Activated gamma-delta T cell treated with anti-CD3 and anti-CD28 coated beads, Interleukin-2, amount 50 U/mL, for 16 hours (primary cell): Measurements from ENCODE around the gene CLPSL1.

Experiments used
- DNase-seq: peaks from one replicate; pipeline ENCODE4 v3.0.0-alpha.2; 2020; ENCODE audit warnings: low read depth

CLPSL1 gene

DNA sequence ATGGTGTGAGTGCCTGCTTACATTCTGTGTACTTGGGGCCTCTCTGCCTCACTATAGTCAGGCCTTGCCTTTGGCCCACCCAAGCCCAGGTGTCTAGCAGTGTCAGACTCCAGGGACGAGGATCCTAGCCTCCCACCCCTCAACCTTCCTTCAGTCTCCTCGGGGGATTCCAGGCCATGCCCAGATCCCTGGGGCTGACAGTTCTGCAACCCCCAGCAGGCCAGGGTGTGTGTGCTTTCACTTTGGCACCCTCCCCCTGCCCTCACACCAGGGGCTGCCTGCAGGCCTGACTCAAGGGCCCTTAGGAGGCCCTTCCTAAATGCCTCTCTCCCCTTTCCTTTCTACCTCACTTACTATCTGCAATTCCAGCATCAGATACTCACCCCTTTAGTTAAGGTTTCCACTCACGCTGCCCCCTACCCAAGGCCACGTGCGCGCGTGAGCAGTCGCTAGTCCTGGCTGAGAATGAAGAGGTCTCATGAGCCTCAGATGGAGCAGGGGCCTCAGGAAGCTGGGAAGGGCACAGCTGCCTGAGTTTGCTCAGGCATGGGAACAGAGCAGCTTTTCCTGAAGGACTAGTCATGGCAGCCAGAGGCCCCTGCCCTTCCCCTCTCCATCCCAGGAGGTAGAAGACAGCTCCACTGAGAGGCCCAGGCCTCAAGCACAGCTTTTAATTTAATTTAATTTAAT is 17.2 kb downstream of the CLPSL1 start:
- no peak for DNase-seq

DNA sequence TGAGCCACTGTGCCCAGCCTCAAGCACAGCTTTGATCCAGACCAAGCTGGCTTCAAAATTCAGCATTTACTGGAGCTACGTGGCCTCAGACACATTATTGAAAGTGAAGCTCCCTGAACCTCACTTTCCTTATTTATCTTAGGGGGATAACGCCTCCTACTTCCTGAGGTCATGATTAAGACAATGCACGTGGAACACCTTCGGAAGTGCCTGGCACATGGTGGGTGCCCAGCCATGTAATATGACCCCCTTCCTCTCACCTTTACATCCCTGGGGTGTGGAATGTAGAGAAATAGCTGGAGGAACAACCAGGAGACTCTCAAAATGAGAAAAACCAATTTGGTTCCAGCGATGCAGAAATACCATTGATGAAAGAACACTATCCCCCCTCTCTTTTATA is 17.9 kb downstream of the CLPSL1 start:
- DNase-seq = no peak

DNA sequence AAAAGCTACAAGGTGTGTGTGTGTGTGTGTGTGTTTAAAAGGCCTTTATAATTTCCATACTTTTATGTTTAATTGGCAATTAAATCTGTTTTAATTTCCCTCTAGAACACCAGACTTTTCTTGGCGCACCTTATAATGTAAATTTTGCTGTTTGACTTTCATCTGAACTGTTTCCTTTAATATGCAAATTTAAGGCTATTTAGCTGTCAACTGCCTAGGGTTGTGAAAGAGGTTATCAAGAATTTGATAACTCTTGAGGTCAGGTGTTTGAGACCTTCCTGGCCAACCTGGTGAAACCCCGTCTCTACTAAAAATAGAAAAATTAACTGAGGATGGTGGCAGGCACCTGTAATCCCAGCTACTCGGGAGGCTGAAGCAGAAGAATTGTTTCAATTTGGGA is 20.3 kb downstream of the CLPSL1 start:
- DNase-seq = no peak

DNA sequence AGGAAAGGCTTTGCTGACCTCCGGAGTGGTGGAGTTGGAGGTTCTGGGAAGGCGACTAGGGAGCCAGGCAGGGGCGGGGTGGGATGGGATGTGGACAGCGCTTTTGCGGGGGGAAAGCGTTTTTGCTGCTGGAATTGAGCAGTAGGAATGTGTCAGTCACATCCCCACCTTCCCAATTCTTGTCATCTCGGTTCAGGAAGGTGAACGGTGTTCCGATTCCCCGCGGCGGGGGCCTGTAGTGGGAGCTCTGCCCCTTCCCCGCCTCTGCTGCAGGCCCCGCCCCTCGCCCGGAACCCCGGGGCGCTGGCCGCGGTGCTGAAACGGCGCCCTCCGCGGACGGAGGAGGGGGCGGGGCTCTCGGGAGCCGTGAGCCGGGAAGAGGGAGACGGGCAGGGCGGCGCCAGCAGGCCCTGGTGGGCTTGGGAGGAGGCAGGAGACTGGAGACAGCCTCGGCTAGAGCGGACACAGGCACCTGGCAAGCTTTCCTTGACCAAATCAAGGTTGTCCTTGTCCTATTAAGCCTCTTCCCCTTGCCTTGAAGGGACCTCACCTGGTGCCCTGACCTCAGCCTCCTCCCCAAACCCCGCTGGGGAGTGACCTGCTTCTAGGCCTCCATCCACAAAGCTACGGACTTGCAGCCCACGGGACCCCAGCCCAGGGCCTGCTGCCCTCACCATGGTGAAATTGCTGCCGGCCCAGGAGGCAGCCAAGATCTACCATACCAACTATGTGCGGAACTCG is 24.3 kb downstream of the CLPSL1 start, which contains the start of gene LHFPL5:
Gene LHFPL5 (plus strand): TSS at position 357 of the 741 bp plus-strand sequence. CDS start 319 bp downstream, at position 676.
- no peak for DNase-seq

DNA sequence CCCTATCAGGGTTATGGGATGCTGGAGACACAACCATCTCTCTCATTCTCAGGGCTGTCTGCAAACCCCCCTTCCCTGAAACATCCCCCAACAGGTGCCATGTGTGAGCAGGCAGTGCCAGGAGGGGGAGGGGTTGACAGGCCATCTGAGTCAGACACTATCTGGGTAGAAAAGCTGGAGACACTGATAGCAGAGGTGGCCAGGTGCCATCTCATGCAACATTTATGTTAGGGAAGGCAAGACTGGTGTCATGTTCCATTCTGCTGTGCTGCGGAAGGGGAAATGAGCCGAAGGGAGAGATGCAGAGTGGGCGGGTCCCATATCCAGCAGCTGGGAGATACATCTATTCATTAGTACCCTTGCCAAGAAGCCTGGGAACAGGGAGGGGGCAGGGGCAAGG is 27.9 kb downstream of the CLPSL1 start:
- no peak for DNase-seq

DNA sequence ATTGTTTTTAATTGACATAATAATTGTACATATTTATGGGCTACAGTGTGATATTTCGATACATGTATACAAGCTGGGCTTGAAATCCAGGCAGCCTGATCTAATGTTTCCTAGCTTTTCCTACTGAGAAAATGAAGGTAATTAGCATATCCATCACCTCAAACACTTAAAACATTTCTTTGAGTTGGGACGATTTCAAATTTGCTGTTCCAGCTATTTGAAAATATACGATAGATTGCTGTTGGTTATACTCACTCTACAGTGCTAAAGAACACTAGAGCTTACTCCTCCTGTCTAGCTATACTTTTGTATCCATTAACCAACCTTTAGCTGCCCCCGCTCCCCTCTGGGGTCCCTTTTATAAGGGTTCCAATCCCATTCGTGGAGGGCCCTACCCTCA is 29.0 kb downstream of the CLPSL1 start:
- no peak for DNase-seq

DNA sequence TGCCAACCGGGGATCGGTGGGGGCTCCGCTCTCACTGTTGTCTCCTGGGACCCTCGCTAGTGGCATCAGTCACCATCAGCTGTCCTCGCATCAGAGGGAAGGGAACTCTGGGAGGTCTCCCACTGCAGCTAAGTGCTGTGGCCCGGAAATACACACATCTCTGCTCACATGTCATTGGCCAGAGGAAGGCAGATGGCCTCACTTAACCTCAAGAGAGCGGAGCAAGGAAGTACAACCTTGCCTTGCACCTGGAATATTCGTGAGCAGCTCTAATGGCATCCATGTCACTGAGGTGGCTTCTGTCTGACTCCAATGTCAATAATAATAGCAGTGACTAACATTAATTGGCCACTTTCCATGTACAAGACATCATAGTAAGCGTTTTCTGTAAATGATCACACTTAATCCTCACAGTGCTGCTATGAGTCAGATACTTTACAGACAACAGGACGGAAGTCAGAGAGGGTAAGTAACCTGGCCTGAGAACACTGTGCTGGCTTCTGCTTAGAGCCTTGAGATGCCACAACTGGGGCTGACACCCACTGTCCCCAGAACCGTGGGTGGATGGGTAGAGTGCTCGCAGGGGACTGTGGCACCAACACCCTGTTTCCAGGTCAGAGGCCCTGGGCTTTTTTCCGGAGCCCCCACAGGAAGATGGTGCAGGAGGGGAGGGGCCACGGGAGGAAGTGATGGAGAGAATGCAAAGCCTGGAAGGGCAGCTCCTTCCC is 30.3 kb downstream of the CLPSL1 start:
- no peak for DNase-seq

DNA sequence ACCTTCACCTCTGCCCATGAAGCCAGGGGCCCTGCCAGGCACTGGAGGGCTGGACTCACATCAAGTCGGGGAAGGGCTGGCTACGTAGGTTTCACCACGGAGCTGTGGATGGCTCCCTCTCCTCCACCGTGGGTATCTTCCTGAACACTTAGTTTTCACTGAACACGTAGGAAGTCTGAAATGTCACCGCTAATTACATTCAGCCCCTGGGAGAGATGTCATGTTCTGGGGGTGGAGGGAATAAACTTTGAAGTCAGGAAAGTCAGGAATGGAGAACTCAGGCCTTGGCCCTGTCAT is 30.8 kb downstream of the CLPSL1 start:
- no peak for DNase-seq

DNA sequence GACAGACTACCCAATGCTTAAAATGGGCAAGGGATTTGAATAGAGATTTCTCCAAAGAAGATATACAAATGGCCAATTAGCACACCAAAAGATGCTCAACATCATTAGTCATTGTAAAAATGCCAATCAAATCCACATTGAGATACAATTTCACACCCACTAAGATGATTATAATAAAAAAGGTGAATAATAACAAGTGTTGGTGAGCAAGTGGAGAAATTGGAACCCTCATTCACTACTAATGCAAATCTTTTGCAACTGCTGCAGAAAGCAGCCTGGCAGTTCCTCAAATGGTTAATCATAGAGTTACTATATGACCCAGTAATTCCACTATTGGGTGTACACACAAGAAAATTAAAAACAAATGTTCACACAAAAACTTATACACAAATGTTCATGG is 36.7 kb downstream of the CLPSL1 start:
- no peak for DNase-seq

DNA sequence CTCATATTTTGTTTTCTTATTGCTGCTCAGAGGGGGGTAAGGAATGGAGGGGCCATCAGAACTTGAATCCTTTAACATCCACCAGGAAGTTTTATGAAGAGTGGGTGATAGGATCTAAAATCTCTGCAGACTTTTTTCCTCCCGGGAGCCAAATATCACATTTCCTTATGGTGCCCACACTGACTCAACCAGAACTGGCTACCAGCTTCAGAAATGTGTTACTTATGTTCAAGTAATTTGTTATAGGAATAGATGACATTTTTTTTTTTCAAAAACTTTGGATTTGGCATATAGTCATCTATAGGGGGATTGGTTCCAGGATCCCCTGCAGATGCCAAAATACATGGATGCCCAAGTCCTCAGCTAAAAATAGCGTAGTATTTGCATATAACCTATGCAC is 42.8 kb downstream of the CLPSL1 start:
- DNase-seq = no peak

DNA sequence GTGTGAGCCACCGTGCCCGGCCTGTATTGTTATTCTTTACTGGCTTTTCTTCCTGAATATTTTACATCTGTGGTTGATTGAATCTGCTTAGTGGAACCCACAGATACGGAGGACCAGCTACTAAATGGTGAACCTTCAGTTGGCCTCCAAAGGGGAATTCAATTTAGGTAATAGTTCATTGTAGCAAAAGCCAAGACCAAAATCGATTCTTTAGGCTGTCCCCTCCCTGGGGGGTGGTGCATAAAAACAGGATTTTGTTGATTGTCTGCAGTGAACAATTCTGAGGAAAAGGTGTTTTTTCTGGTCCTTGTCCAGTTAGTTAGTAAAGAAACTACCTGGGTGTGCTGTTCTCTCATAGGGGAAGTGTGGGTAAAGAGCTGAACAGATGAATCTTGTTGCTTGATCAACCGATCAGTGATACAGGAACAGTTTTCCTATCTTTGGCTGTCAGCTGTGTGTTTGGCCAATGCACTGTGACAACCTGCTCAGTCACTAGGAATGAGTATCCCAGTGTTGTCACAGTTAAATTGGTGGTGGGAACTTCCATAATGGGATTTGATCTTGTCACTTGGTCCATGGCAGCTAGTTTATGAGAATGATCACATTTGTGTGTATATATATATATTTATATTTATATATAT is 43.9 kb downstream of the CLPSL1 start:
- DNase-seq = no peak

DNA sequence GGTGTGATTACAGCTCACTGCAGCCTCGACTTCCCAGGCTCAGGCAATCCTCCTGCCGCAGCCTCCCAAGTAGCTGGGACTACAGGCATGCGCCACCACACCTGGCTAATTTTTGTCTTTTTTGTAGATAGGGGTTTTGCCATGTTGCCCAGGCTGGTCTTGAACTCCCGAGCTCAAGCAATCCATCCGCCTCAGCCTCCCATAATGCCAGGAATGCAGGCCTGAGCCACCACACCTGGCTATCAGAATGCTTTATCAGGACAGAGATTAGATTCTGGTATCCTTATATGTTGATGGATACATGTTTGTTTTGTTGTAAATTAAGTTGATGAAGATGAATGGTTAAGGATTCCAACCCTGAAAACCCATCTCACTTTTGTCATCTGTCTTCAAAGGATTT is 48.5 kb downstream of the CLPSL1 start:
- DNase-seq = no peak

DNA sequence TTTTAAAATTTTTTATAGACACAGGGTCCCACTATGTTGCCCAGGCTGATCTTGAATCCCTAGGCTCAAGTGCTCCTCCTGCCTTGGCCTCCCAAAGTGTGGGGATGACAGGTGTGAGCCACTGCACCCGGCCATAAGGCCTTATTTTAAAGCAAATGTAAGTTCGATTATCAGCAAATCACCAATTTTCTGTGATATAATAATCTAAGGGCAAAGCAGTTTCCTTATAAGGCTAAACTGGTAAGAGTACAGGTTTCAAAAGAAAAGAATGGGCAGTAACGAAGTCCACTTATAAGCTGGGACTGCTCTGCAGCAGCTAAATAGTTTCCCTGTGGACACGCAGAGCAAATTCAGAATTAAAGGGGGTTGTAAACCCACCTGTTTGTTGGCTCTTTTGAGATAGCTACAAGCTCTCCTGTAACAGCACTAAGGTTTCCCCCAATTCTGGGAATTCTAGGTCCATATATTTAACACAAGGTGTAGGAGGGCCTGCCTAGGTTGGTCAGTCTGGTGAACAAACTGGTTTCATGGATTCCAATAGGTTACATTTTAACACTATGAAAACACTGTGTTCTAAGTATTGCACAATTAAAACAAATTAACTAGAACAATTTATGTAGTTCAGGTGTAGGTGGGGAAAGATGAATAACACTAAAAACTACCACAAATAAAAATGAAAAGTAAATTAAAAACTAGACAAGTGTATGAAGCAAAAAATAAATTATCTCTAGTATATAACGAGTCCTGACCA is 50.6 kb downstream of the CLPSL1 start:
- DNase-seq = no peak

DNA sequence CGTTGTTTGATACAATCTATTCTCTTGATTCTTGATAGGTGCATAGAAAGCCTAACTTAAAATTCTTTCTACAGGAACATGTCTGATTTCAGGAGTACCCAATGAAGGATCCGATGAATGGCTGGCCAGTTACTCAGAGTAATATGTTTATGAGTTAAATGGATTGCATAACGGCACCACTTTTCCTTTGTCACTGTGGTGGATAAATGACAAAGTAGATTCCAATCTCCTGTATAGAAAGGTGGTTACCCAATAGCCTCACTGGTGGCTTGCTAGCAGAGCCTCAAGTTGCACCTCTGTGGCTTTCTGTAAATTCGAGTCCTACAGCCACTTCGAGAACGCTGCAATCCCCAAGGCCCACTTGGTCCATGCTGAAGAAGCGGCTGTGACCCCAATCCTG is 52.7 kb downstream of the CLPSL1 start:
- DNase-seq = no peak
